Endodermal cell (in vitro differentiated cells): ENCODE results near the gene SCUBE2. TPM values are rescaled to one million over a fixed set of nuclear protein-coding genes. Genes with fewer than 3 reads are reported as not detected.

ENCODE experiments used
- DNase-seq: peaks from one replicate; pipeline ENCODE4 v3.0.0-alpha.2; 2017
- H3K27ac ChIP-seq: 2 replicates; pipeline ENCODE4 v1.5.1; 2013; ENCODE audit warnings: mild to moderate bottlenecking, low read depth, low read length, moderate library complexity
- H3K27me3 ChIP-seq: 2 replicates; pipeline ENCODE4 v1.6.1; 2013; ENCODE audit warnings: mild to moderate bottlenecking, low read length, moderate library complexity; ENCODE audit not compliant: insufficient read depth, control insufficient read depth, poor library complexity, severe bottlenecking
- H3K36me3 ChIP-seq: 2 replicates; pipeline ENCODE4 v1.7.0; 2013; ENCODE audit warnings: mild to moderate bottlenecking, low read length, moderate library complexity; ENCODE audit not compliant: control insufficient read depth, insufficient read depth
- H3K4me1 ChIP-seq: one replicate; pipeline ENCODE4 v1.7.0; 2013; ENCODE audit warnings: low read length; ENCODE audit not compliant: control insufficient read depth, insufficient read depth
- H3K4me3 ChIP-seq: 2 replicates; pipeline ENCODE4 v1.5.1; 2013; ENCODE audit warnings: mild to moderate bottlenecking, low read length, moderate library complexity
- H3K9ac ChIP-seq: 2 replicates; pipeline ENCODE4 v1.6.1; 2013; ENCODE audit warnings: mild to moderate bottlenecking, low read length, moderate library complexity; ENCODE audit not compliant: poor library complexity, severe bottlenecking; ENCODE audit errors: extremely low read depth
- H3K9me3 ChIP-seq: 2 replicates; pipeline ENCODE4 v1.6.1; 2013; ENCODE audit warnings: mild to moderate bottlenecking, low read length, moderate library complexity; ENCODE audit not compliant: control insufficient read depth
- H3K27ac Mint-ChIP-seq: 2 replicates; pipeline ENCODE4 v1.8.0; 2020; ENCODE audit warnings: mixed read lengths
- H3K27me3 Mint-ChIP-seq: 2 replicates; pipeline ENCODE4 v1.8.0; 2021; ENCODE audit warnings: mild to moderate bottlenecking, mixed read lengths; ENCODE audit not compliant: insufficient read depth
- H3K36me3 Mint-ChIP-seq: 2 replicates; pipeline ENCODE4 v1.8.0; 2020; ENCODE audit warnings: low read depth, mixed read lengths
- H3K4me1 Mint-ChIP-seq: 2 replicates; pipeline ENCODE4 v1.8.0; 2020; ENCODE audit warnings: mixed read lengths
- H3K4me3 Mint-ChIP-seq: 2 replicates; pipeline ENCODE4 v1.8.0; 2020; ENCODE audit warnings: mild to moderate bottlenecking, moderate library complexity, mixed read lengths
- H3K9me3 Mint-ChIP-seq: 2 replicates; pipeline ENCODE4 v1.8.0; 2020; ENCODE audit warnings: mild to moderate bottlenecking, mixed read lengths
- CTCF ChIP-seq: fragments of 200-600 bp; sonication (generic); conservative IDR thresholded peaks from 2 replicates; pipeline ENCODE4 v1.5.0; 2021; ENCODE audit warnings: antibody characterized with exemption, mild to moderate bottlenecking
- WGBS, 2 experiments: methylation state at CpG; one replicate each; pipeline versions ENCODE4 v1.1.5 to v1.1.7; 2013; ENCODE audit warnings: missing lambda C conversion rate in 2 of 2, mixed read lengths in 1 of 2; ENCODE audit not compliant: insufficient coverage in 1 of 2, insufficient read length in 1 of 2; 5-methylcytosine and 5-hydroxymethylcytosine counted together
- total RNA-seq, 2 donors: library from RNA; stranded (reverse); fragmentation: NEBNext Ultra II Directional in 1 of 2; extraction: Animal tissue kit (Norgen Biotek cat#: 25700) in 1 of 2; gene quantifications; 2 replicates in 1 of 2; 3 replicates in 1 of 2; pipeline ENCODE4 v1.2.1, GENCODE V29; 2021

Gene SCUBE2
- total RNA-seq, 2 donors from 2014 or later: 1.5 to 2.0 TPM

GRCh38 chr11:9138612-9139579, 47.5 kb upstream of the SCUBE2 start:
- Mint-ChIP-seq H3K27ac (peak overlapping the region; percentile 22), H3K4me3 (no peak overlapping the region), H3K9me3 (no peaks in the 10 kb centered on the region), H3K27me3 (no peaks in the 10 kb centered on the region), H3K4me1 (peaks cover 15% of the 10 kb centered on the region), H3K36me3 (peaks cover 67% of the 10 kb centered on the region)
- Histone ChIP-seq H3K9ac (no peak overlapping the region), H3K27ac (no peak overlapping the region), H3K9me3 (no peaks in the 10 kb centered on the region), H3K36me3 (peaks cover 79% of the 10 kb centered on the region), H3K4me1 (peaks cover 12% of the 10 kb centered on the region), H3K4me3 (no peak overlapping the region), H3K27me3 (no peaks in the 10 kb centered on the region)
- TF ChIP-seq CTCF: no peak
- 89 to 92% methylated on average over 8 to 15 of the region's 18 CpGs for WGBS, 2 experiments
- no peak for DNase-seq

GRCh38 chr11:9138133-9138453, 46.7 kb upstream of the SCUBE2 start:
- Mint-ChIP-seq H3K9me3 (no peaks in the 10 kb centered on the region), H3K4me1 (peaks cover 15% of the 10 kb centered on the region), H3K4me3 (no peak overlapping the region), H3K27ac (peak overlapping the region; percentile 27), H3K27me3 (no peaks in the 10 kb centered on the region), H3K36me3 (peaks cover 65% of the 10 kb centered on the region)
- no peak overlapping the region for H3K27ac ChIP-seq
- H3K9me3 ChIP-seq: no peaks in the 10 kb centered on the region
- peaks cover 78% of the 10 kb centered on the region for H3K36me3 ChIP-seq
- 86 to 88% methylated on average over 1 to 3 of the region's 3 CpGs for WGBS, 2 experiments
- no peaks in the 10 kb centered on the region for H3K27me3 ChIP-seq
- no peak for DNase-seq
- no peak for TF ChIP-seq CTCF
- H3K4me3 ChIP-seq: no peak overlapping the region
- H3K9ac ChIP-seq: no peak overlapping the region
- peaks cover 12% of the 10 kb centered on the region for H3K4me1 ChIP-seq

DNA sequence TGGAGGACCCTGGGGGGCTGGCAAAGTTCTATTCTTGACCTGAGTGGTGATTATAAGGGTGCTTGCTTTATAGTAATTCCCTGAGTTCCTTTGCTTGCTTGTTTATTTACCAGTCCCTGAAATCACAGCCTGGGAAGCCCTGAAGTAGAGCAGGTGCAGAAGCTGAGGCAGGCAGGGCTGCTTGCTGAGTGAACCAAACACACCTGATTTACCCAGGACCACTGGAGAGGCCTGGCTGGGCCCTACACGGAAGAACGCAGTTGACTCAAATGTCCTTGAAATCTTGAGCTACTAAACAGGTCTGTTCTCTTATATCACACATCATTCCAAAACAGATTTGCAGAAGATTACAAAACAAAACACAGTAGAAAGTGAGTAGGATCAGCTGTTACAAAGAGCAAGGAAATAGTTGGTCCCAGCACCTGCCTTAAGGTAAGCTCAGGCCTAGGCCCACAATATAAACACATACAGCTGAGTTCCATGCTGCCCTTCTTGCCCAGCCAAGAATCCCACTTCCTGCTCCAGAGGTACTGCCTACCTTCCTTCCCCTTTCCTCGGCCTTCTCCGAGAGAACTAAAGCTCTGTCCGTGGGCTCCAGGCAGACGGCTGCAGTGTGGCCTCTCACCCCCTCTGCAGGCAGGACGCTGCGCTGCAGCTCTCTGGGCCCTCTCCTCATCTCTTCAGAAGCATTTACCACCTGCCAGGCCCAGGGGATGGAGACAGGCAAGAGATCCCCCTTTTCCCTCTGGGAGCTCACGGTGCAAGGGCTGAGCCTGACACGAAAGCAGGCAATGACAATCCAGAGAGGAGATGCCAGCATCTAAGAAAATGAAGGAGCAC, 46.1 kb upstream of the SCUBE2 start:
- peaks cover 59% of the 10 kb centered on the region for H3K36me3 Mint-ChIP-seq
- peaks cover 12% of the 10 kb centered on the region for H3K4me1 ChIP-seq
- H3K9me3 Mint-ChIP-seq: no peaks in the 10 kb centered on the region
- no peak overlapping the region for H3K4me3 ChIP-seq
- no peaks in the 10 kb centered on the region for H3K27me3 ChIP-seq
- no peak overlapping the region for H3K9ac ChIP-seq
- H3K27ac ChIP-seq: no peak overlapping the region
- H3K4me3 Mint-ChIP-seq: no peak overlapping the region
- H3K36me3 ChIP-seq: peaks cover 76% of the 10 kb centered on the region
- no peaks in the 10 kb centered on the region for H3K27me3 Mint-ChIP-seq
- DNase-seq: peak; percentile 97
- WGBS, 2 experiments: 12 to 38% methylated on average over 5 to 10 of the region's 10 CpGs
- no peaks in the 10 kb centered on the region for H3K9me3 ChIP-seq
- TF ChIP-seq CTCF: peak; percentile 96
- peaks cover 15% of the 10 kb centered on the region for H3K4me1 Mint-ChIP-seq
- peak overlapping the region; percentile 27 for H3K27ac Mint-ChIP-seq
